Vein endothelial cell (primary cell): ENCODE data around the gene SCO2. TPM values are rescaled to one million over a fixed set of nuclear protein-coding genes. Genes with fewer than 3 reads are reported as not detected.

Experiments
- total RNA-seq: library from RNA; depleted of rRNA; stranded (reverse); fragments of >200 nt; gene quantifications from 2 replicates; pipeline ENCODE4 v1.2.3, GENCODE V29; 2012

SCO2 gene, protein sequence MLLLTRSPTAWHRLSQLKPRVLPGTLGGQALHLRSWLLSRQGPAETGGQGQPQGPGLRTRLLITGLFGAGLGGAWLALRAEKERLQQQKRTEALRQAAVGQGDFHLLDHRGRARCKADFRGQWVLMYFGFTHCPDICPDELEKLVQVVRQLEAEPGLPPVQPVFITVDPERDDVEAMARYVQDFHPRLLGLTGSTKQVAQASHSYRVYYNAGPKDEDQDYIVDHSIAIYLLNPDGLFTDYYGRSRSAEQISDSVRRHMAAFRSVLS
- 2.9 and 3.2 TPM in 2 replicates for total RNA-seq

DNA sequence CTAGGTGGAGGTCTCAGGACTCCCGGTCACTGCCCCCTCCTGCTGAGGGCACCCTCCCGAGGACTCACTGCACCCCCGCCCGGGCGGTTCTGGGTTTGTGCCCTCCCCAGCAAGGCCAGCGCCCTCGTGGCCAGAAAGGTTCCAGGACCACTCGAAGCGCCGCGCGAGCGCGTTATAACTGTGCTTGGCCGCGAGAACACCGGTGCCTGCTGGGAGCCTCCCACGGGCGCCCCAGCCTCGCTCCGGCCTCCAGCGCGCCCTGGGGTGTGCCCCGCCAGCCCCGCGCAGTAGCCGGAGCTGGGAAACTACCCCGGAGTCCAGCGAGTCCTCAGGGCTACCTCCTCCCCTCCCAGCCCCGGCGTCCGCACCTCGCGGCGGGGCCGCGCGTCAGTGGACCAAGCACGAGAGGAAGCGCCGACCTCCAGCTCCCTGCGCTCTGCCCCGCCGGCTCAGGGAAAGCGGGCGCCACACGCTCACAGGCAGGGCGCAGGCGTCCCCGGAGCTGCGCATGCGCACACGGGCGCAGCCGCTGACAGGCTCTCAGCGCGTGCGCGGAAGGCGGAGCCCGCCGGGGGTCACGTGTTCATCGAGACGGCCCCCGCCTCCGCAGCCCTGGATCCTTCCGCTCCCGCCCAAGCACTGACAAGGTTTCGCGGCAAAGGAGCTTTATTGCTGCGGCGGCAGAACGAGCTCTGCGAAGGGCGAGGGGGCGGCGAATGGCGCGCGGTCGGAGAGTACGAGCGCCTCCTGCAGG, at the start of gene SCO2:
SCO2 (minus strand) TSS at position 495 of the 754 bp plus-strand sequence. CDS start 1,187 bp downstream, outside the sequence.

GRCh38 chr22:50562523-50563412, 37.4 kb upstream of the SCO2 start, which contains the start of gene SYCE3:
TSS of gene SYCE3 (minus strand) at chr22:50562919. CDS start at chr22:50556405, 6,514 bp downstream.

DNA sequence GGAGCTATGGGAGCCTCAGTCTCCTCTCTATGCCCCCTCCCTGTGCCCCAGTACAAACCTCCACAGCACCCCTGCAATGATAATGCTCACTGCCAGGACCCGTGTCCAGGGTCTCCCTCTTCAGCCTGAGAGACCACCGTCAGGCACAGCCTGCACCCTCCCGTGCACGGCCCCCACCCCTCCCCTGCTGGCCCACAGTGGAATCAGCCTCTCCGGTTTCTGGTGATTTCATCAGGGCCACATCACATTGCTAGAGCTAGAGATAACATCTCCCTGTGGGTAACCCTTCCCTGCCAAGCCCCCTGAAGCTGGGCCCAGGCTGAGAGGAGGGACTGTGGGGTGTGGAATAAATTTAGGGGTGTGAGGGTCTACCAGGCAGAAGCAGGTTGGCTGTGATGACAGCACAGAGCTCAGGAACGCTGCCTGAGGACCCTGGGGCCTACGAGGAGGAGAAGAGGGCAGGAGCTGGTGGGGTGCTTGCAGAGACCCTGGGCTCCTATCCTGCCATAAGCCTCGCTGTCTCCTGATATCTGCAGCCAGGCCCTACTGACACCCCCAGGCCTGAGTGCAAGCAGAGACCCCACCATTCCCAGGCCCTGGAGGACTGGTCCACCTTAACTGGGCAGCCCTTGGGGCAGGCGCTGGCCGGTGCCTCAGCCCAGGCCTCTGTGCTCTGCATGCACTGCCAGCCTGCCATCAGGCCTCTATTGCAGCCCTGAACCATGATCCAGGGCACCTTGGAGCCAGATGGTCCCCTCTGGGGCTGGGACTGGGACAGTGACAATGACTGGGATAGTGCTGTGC, 20.3 kb upstream of the SCO2 start, which contains the start of gene KLHDC7B:
KLHDC7B (plus strand) TSS at position 378 of the 804 bp plus-strand sequence; CDS start at position 723, 345 bp downstream.

DNA sequence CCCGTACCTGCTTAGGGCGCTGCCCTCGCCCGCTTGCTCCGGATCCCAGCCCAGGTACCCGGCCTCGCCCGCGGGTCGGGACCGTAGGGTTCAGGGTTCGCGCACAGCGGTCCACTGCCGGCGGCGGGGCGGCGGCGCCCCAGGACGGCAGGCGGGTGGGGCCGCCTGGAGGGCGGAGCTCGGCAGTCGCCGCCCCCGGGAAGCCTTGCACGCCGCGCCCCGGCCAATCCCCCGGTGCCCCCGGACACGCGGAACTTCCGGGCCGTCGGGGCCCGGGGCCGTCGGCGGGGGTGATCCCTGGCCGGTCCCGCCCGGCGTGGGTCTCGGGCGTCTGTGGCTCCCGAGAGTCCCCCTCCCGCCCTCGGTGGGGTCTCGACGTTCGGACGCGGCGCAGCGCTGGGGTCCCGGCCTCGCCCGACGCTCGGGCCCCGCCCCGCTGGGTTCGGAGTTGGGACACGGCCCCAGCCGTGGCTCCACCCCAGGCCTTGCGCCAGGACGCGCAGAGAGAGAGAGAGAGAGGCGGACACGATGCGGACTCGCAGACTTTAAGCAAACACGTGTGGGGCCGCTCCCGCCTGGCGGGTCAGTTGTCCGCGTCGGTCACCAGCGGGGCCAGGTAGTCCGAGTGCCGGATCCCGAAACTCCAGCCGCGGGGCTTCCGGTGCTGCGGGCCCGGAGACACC, 4.6 kb upstream of the SCO2 start, which contains the start of gene TYMP:
TYMP (minus strand) TSS at position 116 of the 683 bp plus-strand sequence. CDS start 303 bp downstream, outside the sequence.

GRCh38 chr22:50507991-50508884, 17.2 kb downstream of the SCO2 start, which contains the start of gene NCAPH2:
TSS of gene NCAPH2 (plus strand) at chr22:50508224. CDS start at chr22:50508338, 114 bp downstream.

GRCh38 chr22:50507421-50507990, 17.9 kb downstream of the SCO2 start, which contains the start of gene LMF2:
TSS of gene LMF2 (minus strand) at chr22:50507702. CDS start at chr22:50507675, 27 bp downstream.

DNA sequence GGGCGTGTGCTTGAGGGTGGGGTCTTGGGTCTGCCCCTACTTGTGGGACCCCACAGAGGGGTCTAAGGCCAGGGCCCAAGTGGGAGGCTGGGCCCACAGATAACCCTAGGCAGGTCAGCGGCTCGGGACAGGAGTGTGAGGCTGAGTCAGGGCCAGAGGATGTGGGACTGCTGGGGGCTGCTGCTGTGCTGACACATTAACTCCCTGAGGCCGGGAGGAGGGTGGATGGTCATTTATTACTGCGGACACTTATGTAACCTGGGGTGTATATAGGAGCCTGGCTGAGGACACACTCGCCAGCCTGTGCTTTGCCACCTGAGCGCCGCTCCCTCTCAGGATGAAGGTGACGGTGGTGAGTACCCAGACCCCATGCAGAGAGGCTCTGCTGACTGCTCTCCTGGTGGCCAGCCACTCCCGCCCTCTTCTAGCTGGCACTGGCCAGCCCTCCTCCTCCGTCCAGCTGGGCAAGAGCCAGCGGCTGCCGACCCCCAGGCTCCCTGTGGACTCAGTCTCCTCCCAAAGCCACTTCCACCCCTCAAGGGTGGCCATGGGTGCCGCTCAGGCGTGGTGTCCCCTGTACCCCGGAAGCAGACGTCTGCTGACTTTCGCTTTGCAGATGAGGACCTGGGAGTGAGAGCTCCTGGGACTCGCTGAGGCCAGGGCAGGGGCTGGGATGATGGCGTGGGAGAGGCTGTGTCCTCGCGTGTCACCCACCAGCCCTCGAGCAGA, 38.7 kb downstream of the SCO2 start, which contains the start of gene MIOX:
MIOX (plus strand) TSS at position 299 of the 729 bp plus-strand sequence; CDS start at position 338, 39 bp downstream.

GRCh38 chr22:50481440-50482106, 43.8 kb downstream of the SCO2 start, which contains the start of gene ADM2:
TSS of gene ADM2 (plus strand) at chr22:50481543. CDS start at chr22:50481848, 305 bp downstream.

DNA sequence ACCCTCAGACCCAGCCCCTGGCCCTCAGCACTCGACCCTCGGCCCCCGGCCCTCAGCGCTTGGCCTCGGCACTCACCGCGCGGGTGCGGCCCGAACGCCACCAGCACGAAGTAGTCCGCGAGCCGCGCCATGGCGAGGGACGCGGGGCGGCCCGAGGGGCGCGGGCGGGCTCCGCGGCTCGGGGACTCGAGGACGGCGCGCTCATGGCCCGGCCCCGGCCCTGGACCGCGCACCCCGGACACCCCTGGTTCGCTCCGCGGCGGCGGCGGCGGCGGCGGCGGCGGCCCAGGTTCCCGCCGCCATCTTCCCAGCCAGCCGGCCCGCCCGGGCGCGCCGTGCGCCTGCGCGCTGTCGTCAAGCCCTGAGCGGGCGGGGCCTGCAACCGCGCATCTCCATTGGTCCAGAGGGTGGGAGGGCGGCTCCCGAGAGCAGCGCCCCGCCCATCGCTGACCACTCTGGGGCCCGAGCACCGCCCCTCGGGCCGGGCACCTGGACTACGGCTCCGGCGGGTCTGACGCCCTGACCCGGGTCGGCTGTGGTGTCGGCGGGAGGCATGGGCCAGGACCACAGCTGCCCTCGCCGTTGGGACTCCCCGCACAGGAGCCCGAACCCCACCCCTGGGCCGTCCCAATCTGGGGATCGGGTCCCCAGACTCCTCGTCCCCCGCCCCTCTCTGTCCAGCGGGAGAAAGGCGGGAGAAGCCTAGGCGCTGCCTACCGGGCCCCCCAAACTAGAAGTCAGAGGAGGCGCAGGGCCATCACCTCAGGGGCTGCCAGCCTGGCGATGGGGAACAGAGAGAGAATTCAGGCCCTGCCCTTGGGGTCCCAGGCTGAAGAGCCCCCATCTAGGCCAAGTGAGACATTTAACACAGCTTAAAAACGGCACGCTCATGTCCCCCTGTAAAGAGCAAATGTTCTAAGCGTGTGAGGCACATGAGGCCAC, 50.4 kb downstream of the SCO2 start, which contains the start of gene SBF1:
SBF1 (minus strand) TSS at position 326 of the 942 bp plus-strand sequence; CDS start at position 131, 195 bp downstream.

Other genes starting within 250 kb of the SCO2 start
- gene PLXNB2, start 218.0 kb downstream of the SCO2 start, total RNA-seq, result 92.4 and 113 TPM in 2 replicates
- gene DENND6B, start 198.6 kb downstream of the SCO2 start, total RNA-seq, result 2.1 and 4.2 TPM in 2 replicates
- 59.3 and 77.4 TPM in 2 replicates for gene PPP6R2, start 182.3 kb downstream of the SCO2 start, total RNA-seq
- gene SBF1, start 50.6 kb downstream of the SCO2 start, total RNA-seq, result 50.7 and 68.9 TPM in 2 replicates
- gene ADM2, start 44.1 kb downstream of the SCO2 start, total RNA-seq, result 0.48 and 0.65 TPM in 2 replicates
- not detected in 2 replicates for gene MIOX, start 38.7 kb downstream of the SCO2 start, total RNA-seq
- 43.1 and 52.6 TPM in 2 replicates for gene LMF2, start 17.9 kb downstream of the SCO2 start, total RNA-seq
- gene NCAPH2, start 17.4 kb downstream of the SCO2 start, total RNA-seq, result 27.8 and 31.7 TPM in 2 replicates
- gene TYMP, start 4.4 kb upstream of the SCO2 start, total RNA-seq, result 5.5 and 9.5 TPM in 2 replicates
- gene KLHDC7B, start 20.3 kb upstream of the SCO2 start, total RNA-seq, result under 0.01 TPM in 1 of 2 replicates, not detected in the other
- gene SYCE3, start 37.3 kb upstream of the SCO2 start, total RNA-seq, result not detected in 2 replicates
- 2.0 and 2.5 TPM in 2 replicates for gene CPT1B, start 52.8 kb upstream of the SCO2 start, total RNA-seq
- 32.6 and 36.6 TPM in 2 replicates for gene CHKB, start 57.3 kb upstream of the SCO2 start, total RNA-seq
- gene MAPK8IP2, start 75.2 kb upstream of the SCO2 start, total RNA-seq, result 0.10 and 0.33 TPM in 2 replicates
- gene ARSA, start 102.6 kb upstream of the SCO2 start, total RNA-seq, result 20.8 and 41.5 TPM in 2 replicates
- 29.8 and 43.8 TPM in 2 replicates for gene SHANK3, start 147.2 kb upstream of the SCO2 start, total RNA-seq
- 0.38 and 1.3 TPM in 2 replicates for gene ACR, start 212.6 kb upstream of the SCO2 start, total RNA-seq